ENCODE results near the gene B3GALT4. TPM values are rescaled to one million over a fixed set of nuclear protein-coding genes. Genes with fewer than 3 reads are reported as not detected.

The B3GALT4 gene
- total and polyA plus RNA-seq, 2 of the 13 experiments (the other 11 are each of a cell fraction or from before 2014, with no cell fraction given): 0.04 to 0.27 TPM

DNA sequence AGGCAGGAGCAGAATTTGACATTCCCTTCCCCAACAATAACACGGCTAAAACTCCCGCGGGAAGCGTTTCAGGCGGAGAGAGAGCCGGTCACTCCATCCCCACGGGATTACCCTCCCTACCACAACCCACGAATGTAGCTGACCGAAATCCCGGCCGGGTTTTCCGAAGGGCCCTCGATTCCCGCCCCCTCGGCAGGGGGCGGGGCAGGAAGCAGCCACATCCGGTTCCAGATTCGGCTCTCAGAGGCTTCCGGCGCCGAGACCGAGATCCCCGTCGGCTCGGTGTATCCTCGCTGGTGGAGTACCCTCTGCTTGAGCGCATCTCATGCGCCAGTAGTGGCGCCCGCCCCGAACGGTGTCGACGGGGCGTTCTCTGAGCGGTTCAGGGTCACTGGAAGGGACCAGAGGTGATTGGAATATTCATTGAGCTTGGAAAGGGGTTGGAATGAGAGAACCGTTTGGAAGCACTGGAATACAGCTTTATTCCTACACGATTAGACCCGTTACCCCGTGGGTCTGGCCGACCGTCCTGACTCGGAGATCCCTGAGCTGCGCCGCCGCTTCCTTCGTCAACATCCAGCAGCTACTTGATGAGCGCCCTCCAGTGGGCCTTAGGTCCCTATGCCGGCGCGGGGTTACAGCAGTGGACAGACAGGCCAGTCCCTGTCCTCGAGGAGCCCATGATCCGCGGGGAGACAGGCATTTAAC lies 22.5 kb downstream of the B3GALT4 start (continued):
- TF ChIP-seq ELF1 (CRISPR knock-in tag; IDR thresholded peaks at IDR 0.05) (peak; percentile 84), ZNF773 (CRISPR knock-in tag; IDR thresholded peaks at IDR 0.05; ENCODE audit: borderline replicate concordance) (no peak), ZNF24 (IDR thresholded peaks at IDR 0.05) (no peak), ZNF549 (CRISPR knock-in tag; IDR thresholded peaks at IDR 0.05) (no peak), SIX1 (CRISPR knock-in tag; IDR thresholded peaks at IDR 0.05; ENCODE audit: borderline replicate concordance) (no peak), ZNF446 (CRISPR knock-in tag; IDR thresholded peaks at IDR 0.05) (no peak), HNRNPUL1 (IDR thresholded peaks at IDR 0.05; ENCODE audit: low read depth, low read length) (no peak), PCBP1 (IDR thresholded peaks at IDR 0.05; ENCODE audit: borderline replicate concordance, low read depth, low read length) (peak; percentile 61; the same call in 1 of the 2 replicates), SALL2 (CRISPR knock-in tag; IDR thresholded peaks at IDR 0.05) (peak; percentile 66; the same call in 1 of the 2 replicates), ZNF562 (CRISPR knock-in tag; IDR thresholded peaks at IDR 0.05; ENCODE audit: borderline replicate concordance) (no peak), ZBTB8A (CRISPR knock-in tag; IDR thresholded peaks at IDR 0.05; ENCODE audit: borderline replicate concordance, low read depth) (peak; percentile 30; the same call in 1 of the 2 replicates), ZNF138 (CRISPR knock-in tag; IDR thresholded peaks at IDR 0.05; ENCODE audit: low read depth) (no peak), KLF6 (CRISPR knock-in tag; IDR thresholded peaks at IDR 0.05) (no peak; the same call in 1 of the 2 replicates), BHLHE40 (IDR thresholded peaks at IDR 0.05; ENCODE audit: low read length) (0 out of 2 replicates have a peak, but pooled peaks have one; percentile 15), RFX1 (IDR thresholded peaks at IDR 0.05) (no peak), RAD21 (CRISPR knock-in tag; IDR thresholded peaks at IDR 0.05) (peak; percentile 74)
- TF ChIP-seq, protein P1, sequence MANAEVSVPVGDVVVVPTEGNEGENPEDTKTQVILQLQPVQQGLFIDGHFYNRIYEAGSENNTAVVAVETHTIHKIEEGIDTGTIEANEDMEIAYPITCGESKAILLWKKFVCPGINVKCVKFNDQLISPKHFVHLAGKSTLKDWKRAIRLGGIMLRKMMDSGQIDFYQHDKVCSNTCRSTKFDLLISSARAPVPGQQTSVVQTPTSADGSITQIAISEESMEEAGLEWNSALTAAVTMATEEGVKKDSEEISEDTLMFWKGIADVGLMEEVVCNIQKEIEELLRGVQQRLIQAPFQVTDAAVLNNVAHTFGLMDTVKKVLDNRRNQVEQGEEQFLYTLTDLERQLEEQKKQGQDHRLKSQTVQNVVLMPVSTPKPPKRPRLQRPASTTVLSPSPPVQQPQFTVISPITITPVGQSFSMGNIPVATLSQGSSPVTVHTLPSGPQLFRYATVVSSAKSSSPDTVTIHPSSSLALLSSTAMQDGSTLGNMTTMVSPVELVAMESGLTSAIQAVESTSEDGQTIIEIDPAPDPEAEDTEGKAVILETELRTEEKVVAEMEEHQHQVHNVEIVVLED (CRISPR knock-in tag; IDR thresholded peaks at IDR 0.05; ENCODE audit: borderline replicate concordance): peak; percentile 63; the same call in 1 of the 2 replicates
- TF ChIP-seq, protein P2, sequence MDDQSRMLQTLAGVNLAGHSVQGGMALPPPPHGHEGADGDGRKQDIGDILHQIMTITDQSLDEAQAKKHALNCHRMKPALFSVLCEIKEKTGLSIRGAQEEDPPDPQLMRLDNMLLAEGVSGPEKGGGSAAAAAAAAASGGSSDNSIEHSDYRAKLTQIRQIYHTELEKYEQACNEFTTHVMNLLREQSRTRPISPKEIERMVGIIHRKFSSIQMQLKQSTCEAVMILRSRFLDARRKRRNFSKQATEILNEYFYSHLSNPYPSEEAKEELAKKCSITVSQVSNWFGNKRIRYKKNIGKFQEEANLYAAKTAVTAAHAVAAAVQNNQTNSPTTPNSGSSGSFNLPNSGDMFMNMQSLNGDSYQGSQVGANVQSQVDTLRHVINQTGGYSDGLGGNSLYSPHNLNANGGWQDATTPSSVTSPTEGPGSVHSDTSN (CRISPR knock-in tag; IDR thresholded peaks at IDR 0.05; ENCODE audit: borderline replicate concordance): 0 out of 2 replicates have a peak, but pooled peaks have one; percentile 13
- TF ChIP-seq, protein P3, sequence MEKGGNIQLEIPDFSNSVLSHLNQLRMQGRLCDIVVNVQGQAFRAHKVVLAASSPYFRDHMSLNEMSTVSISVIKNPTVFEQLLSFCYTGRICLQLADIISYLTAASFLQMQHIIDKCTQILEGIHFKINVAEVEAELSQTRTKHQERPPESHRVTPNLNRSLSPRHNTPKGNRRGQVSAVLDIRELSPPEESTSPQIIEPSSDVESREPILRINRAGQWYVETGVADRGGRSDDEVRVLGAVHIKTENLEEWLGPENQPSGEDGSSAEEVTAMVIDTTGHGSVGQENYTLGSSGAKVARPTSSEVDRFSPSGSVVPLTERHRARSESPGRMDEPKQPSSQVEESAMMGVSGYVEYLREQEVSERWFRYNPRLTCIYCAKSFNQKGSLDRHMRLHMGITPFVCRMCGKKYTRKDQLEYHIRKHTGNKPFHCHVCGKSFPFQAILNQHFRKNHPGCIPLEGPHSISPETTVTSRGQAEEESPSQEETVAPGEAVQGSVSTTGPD (CRISPR knock-in tag; IDR thresholded peaks at IDR 0.05): peak; percentile 60; the same call in 1 of the 2 replicates
- TF ChIP-seq, protein P4, sequence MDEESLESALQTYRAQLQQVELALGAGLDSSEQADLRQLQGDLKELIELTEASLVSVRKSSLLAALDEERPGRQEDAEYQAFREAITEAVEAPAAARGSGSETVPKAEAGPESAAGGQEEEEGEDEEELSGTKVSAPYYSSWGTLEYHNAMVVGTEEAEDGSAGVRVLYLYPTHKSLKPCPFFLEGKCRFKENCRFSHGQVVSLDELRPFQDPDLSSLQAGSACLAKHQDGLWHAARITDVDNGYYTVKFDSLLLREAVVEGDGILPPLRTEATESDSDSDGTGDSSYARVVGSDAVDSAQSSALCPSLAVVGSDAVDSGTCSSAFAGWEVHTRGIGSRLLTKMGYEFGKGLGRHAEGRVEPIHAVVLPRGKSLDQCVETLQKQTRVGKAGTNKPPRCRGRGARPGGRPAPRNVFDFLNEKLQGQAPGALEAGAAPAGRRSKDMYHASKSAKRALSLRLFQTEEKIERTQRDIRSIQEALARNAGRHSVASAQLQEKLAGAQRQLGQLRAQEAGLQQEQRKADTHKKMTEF (CRISPR knock-in tag; IDR thresholded peaks at IDR 0.05): peak; percentile 98
- TF ChIP-seq, protein P5, sequence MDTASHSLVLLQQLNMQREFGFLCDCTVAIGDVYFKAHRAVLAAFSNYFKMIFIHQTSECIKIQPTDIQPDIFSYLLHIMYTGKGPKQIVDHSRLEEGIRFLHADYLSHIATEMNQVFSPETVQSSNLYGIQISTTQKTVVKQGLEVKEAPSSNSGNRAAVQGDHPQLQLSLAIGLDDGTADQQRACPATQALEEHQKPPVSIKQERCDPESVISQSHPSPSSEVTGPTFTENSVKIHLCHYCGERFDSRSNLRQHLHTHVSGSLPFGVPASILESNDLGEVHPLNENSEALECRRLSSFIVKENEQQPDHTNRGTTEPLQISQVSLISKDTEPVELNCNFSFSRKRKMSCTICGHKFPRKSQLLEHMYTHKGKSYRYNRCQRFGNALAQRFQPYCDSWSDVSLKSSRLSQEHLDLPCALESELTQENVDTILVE (CRISPR knock-in tag; IDR thresholded peaks at IDR 0.05): peak; percentile 93
